ENCODE measurements around the gene APOL5. TPM values are rescaled to one million over a fixed set of nuclear protein-coding genes. Genes with fewer than 3 reads are reported as not detected.

APOL5 gene
- polyA plus RNA-seq, 1 donor (not counting 4 experiments of a cell fraction or from before 2014, with no cell fraction given) = not detected

- dilution Hi-C loops (cut with MboI; ENCODE audit: extremely low pct_ligation_motif_present, low sequenced_read_pairs) = no loop called here
- Histone ChIP-seq H3K27ac (ENCODE audit: control insufficient read depth, insufficient read depth, low read length) (no peak overlapping the region), H3K9me1 (ENCODE audit: control insufficient read depth, extremely low read depth, insufficient read depth, low read length) (no peaks in the 10 kb centered on the region), H3K4me3 (ENCODE audit: control insufficient read depth in 2 of 3, extremely low read depth in 1 of 3, insufficient read depth in 2 of 3, low read depth in 1 of 3, low read length in 3 of 3) (no peak overlapping the region), H3K36me3 (ENCODE audit: control insufficient read depth in 2 of 2, extremely low read depth in 1 of 2, insufficient read depth in 2 of 2, low read length in 2 of 2) (no peaks in the 10 kb centered on the region), H2AFZ (ENCODE audit: control insufficient read depth, low read length) (no peak overlapping the region), H3K9ac (ENCODE audit: control insufficient read depth, extremely low read depth, insufficient read depth, low read length) (no peak overlapping the region), H3K4me2 (ENCODE audit: control insufficient read depth, extremely low read depth, insufficient read depth, low read depth, low read length) (no peak overlapping the region), H3K9me3 (ENCODE audit: control insufficient read depth, low read depth, low read length) (no peaks in the 10 kb centered on the region), H3K27me3 (ENCODE audit: control insufficient read depth, extremely low read depth, insufficient read depth, low read length) (no peaks in the 10 kb centered on the region), H3K79me2 (ENCODE audit: control insufficient read depth, insufficient read depth, low read length) (no peaks in the 10 kb centered on the region), H4K20me1 (ENCODE audit: control insufficient read depth, extremely low read depth, insufficient read depth, low read length) (no peaks in the 10 kb centered on the region), H3K4me1 (ENCODE audit: control insufficient read depth, extremely low read depth, insufficient read depth, low read length) (no peaks in the 10 kb centered on the region)
- no peak for DNase-seq (ENCODE audit: low read depth, low spot score)
- peak; percentile 13 for FAIRE-seq
- TF ChIP-seq EZH2 (IDR thresholded peaks at IDR 0.05; ENCODE audit: low read length) = no peak
- TF ChIP-seq, protein P1, sequence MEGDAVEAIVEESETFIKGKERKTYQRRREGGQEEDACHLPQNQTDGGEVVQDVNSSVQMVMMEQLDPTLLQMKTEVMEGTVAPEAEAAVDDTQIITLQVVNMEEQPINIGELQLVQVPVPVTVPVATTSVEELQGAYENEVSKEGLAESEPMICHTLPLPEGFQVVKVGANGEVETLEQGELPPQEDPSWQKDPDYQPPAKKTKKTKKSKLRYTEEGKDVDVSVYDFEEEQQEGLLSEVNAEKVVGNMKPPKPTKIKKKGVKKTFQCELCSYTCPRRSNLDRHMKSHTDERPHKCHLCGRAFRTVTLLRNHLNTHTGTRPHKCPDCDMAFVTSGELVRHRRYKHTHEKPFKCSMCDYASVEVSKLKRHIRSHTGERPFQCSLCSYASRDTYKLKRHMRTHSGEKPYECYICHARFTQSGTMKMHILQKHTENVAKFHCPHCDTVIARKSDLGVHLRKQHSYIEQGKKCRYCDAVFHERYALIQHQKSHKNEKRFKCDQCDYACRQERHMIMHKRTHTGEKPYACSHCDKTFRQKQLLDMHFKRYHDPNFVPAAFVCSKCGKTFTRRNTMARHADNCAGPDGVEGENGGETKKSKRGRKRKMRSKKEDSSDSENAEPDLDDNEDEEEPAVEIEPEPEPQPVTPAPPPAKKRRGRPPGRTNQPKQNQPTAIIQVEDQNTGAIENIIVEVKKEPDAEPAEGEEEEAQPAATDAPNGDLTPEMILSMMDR (optimal IDR thresholded peaks at IDR 0.05 in 1 of 3, IDR thresholded peaks at IDR 0.05 in 1 of 3, conservative IDR thresholded peaks at IDR 0.05 in 1 of 3; ENCODE audit: extremely low read depth in 1 of 3, insufficient read depth in 2 of 3, low read length in 3 of 3) = no peak
These were observed 12.5 kb upstream of the APOL5 start for GRCh38 chr22:35705141-35705540.

DNA sequence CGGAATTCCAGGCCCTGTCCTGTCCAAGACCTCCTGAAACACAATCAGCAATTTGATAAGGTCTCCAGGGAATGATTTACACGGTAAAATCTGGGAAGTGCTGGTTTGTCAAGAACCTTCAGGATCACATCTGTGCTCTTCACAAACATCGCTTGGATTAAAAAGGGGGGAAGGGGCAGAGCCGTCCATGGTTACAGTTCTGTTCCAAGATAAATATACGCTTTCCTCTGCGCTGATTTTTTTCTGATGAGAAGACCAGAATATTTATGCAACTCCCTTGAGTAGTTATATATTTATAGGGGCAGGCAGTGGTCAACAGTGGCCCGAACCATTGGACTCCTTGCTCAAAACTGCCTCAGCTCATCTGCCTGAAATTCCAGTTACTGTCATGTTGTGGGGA lies 9.2 kb upstream of the APOL5 start:
- Histone ChIP-seq H3K27ac (ENCODE audit: control insufficient read depth, insufficient read depth, low read length) (no peak overlapping the region), H3K9me3 (ENCODE audit: control insufficient read depth, low read depth, low read length) (no peaks in the 10 kb centered on the region), H3K4me2 (ENCODE audit: control insufficient read depth, extremely low read depth, insufficient read depth, low read depth, low read length) (no peak overlapping the region), H3K27me3 (ENCODE audit: control insufficient read depth, extremely low read depth, insufficient read depth, low read length) (no peaks in the 10 kb centered on the region), H3K9me1 (ENCODE audit: control insufficient read depth, extremely low read depth, insufficient read depth, low read length) (no peaks in the 10 kb centered on the region), H3K36me3 (ENCODE audit: control insufficient read depth in 2 of 2, extremely low read depth in 1 of 2, insufficient read depth in 2 of 2, low read length in 2 of 2) (no peaks in the 10 kb centered on the region), H2AFZ (ENCODE audit: control insufficient read depth, low read length) (no peak overlapping the region), H4K20me1 (ENCODE audit: control insufficient read depth, extremely low read depth, insufficient read depth, low read length) (no peaks in the 10 kb centered on the region), H3K4me3 (ENCODE audit: control insufficient read depth in 2 of 3, extremely low read depth in 1 of 3, insufficient read depth in 2 of 3, low read depth in 1 of 3, low read length in 3 of 3) (no peak overlapping the region), H3K4me1 (ENCODE audit: control insufficient read depth, extremely low read depth, insufficient read depth, low read length) (no peaks in the 10 kb centered on the region), H3K79me2 (ENCODE audit: control insufficient read depth, insufficient read depth, low read length) (no peaks in the 10 kb centered on the region), H3K9ac (ENCODE audit: control insufficient read depth, extremely low read depth, insufficient read depth, low read length) (no peak overlapping the region)
- TF ChIP-seq, protein P1 (optimal IDR thresholded peaks at IDR 0.05 in 1 of 3, IDR thresholded peaks at IDR 0.05 in 1 of 3, conservative IDR thresholded peaks at IDR 0.05 in 1 of 3; ENCODE audit: extremely low read depth in 1 of 3, insufficient read depth in 2 of 3, low read length in 3 of 3) = no peak
- no peak for TF ChIP-seq EZH2 (IDR thresholded peaks at IDR 0.05; ENCODE audit: low read length)
- dilution Hi-C loops (cut with MboI; ENCODE audit: extremely low pct_ligation_motif_present, low sequenced_read_pairs) = no loop called here
- FAIRE-seq = no peak
- no peak for DNase-seq (ENCODE audit: low read depth, low spot score)

Data from keratinocyte (primary cell).